Measurements from ENCODE around the gene KCNMB4. TPM values are rescaled to one million over a fixed set of nuclear protein-coding genes. Genes with fewer than 3 reads are reported as not detected.

Gene KCNMB4
- total RNA-seq, 4 donors from 2014 or later, result 0.65 to 2.8 (median 1.1) TPM

GRCh38 chr12:70469221-70469820 lies 103.2 kb downstream of the KCNMB4 start:
- TF ChIP-seq CTCF (IDR thresholded peaks at IDR 0.05; ENCODE audit: low read depth), result no peak

- TF ChIP-seq CTCF (IDR thresholded peaks at IDR 0.05; ENCODE audit: low read depth), result no peak
Observed at GRCh38 chr12:70482764-70483163, 116.7 kb downstream of the KCNMB4 start.

Small RNAs within 50 kb of the gene (small RNA-seq; reads per million reads assigned to genes)
- not detected for gene RNU4-65P

Other genes with a start within 250 kb of the KCNMB4 start
- gene CNOT2, start 122.9 kb upstream of the KCNMB4 start, total RNA-seq, result 100 to 1,000 TPM; 115 to 211 (median 141) TPM

Data from subcutaneous adipose tissue (tissue), 4 donors.